Activated CD4-positive, alpha-beta T cell treated with anti-CD3 and anti-CD28 coated beads for 1 hour (primary cell): ENCODE measurements around the gene POP4.
A peak's percentile ranks its signal among the peaks of the same experiment; 100 is the strongest.

Experiments used
- DNase-seq: peaks from one replicate; pipeline ENCODE4 v3.0.0-alpha.2; 2020

POP4 gene

DNA sequence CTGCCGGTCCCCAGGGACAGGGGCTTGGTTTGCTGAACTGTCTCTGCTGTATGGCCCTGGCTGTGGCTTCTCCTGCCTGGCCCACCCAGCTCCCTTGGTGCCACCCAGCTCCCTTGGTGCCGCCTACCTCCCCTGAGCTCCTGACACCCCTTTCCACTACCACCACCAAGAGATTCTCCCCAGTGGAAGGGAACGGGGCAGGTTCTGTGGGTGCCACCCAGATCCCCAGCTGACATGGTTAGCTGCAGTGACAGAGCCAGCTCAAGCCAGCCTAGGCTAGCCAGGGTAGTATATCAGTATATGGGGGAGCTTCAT, 28.5 kb upstream of the POP4 start:
- no peak for DNase-seq

DNA sequence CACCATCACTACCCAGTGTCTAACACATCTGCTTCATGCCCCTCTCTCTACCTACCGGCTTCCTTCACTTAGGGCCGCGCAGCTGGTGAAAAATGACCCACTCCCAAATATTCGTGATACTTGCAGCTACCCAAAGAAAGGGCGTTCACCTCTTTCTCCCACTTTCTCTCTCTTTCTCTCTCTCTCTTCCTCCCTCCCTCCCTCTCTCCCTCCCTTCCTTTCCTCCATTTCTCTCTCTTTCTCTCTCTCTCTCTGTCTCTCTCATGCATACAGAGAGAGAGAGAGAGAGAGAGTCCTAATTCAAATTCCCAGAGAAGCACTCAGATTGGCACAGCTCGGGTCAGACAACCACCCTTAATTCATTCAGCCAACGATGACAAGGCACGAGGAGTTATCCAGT, 27.7 kb upstream of the POP4 start:
- DNase-seq: no peak

DNA sequence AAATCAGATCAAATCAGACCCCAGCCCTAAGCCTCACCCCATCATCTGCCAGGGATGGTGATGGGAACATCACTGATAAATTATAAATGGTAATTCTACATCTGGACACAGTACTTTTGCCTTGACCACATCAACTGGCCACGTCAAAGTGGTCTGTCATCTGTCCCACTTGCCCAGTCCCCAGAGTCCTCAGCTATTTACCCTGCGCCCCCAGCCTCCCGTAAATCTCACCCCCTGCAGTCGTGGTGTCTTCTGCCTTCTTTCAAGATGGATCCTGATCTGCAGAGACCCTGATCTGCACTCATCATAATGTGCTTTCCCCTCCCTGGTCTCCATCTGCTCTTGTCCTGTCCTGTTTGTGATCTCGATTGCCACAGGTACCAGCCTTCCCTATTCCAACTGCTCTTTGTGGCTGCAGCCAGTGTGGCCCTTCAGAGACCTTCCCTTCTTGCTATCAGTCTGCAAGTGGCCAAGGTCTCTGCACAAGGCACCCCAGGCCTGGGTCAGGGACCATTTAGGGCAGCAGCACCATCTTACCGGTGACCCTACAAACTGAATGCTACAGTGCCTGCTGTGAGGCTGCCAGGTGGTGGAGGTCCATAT, 26.7 kb upstream of the POP4 start:
- no peak for DNase-seq

DNA sequence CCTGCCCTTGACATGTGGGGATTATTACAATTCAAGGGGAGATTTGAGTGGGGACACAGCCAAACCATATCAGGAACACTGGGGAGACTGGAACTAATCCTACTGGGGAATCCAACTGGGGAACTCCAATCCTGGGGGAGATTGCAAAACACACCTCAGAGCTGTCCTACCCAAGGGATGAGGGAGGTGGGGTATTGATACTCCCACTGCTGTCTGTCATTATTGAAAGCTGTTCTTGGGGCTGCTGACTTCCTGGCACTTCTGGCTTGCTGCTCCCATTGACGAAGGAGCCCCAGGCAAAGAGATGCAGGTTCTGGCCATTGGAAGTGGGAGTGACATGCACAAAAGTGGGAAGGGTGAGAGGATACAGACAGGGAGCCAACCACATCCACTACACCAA, 24.7 kb upstream of the POP4 start:
- DNase-seq: no peak

DNA sequence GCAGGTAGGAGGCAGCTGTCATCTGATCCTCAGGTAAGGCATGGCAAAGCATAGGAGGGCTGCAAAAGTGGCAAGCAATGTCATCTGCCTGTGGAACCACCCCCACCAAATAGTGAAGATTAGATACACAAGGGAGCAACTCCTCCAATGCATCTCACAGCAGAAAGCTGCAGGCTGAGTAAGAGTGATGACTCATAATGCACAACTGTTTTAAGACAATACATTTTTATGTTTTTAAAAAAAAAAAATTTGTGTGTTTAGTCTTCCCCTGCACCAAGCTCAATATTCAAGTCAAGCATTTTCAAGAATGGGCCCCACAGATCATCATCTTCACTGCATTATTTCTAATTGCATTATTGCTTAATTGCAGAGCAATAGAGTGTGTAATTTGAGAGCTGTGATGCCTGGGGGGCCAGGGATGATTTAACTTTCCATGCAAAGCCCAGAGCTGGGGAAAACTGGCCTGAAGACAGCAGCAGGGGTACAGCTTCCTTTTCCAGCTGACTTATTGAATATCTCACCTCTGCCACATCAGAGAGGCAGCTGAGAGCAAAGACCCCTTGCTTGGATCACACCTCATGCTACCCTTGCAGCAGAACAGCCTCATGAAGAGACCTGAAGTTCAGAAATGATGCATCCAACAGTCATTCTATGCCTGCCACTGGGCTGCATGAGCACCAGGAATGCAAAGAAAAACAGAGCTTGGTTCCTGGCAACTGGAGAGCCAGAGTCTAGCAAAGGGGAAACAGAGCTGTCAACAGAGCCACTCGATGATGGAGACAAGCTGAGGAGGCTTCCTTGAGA, 22.7 kb upstream of the POP4 start:
- DNase-seq: no peak

DNA sequence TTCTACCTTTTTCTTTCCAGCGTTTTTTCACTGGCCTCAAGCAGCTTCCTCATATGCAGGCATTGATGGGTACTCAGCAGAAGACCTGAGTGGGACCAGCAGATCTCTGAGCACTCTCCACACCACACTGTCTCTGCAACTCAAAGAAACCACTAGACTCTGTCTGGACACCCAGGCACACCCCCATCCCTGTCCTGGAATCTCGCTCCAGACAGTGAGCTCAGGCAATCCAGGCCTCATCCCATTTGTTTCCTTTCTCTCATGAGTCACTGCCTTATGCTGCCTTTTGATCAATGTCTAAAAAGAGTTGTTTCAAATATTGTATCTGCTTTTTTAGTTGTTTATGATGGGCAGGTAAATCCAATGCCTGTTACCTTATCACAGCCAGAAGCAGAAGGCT, 19.7 kb upstream of the POP4 start:
- no peak for DNase-seq

DNA sequence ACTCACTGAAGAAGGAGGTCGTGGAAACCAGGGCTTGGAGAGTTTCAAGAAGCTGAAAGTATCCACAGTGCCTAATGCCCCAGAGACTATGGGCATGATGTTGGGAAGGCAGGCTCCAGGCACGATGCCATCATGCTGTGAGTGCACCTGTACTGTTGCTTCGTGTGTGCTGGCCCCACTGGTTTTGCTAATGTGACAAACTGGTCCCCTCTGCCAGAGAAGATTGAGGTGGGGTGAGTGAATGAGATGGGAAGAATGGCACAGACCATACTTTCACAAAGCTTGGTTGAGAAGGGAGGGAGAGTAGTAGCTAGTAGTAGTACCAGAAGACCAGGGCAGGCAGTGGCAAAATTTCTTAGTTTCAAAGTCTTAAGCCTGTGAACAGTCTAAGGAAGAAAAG, 19.0 kb upstream of the POP4 start:
- no peak for DNase-seq

DNA sequence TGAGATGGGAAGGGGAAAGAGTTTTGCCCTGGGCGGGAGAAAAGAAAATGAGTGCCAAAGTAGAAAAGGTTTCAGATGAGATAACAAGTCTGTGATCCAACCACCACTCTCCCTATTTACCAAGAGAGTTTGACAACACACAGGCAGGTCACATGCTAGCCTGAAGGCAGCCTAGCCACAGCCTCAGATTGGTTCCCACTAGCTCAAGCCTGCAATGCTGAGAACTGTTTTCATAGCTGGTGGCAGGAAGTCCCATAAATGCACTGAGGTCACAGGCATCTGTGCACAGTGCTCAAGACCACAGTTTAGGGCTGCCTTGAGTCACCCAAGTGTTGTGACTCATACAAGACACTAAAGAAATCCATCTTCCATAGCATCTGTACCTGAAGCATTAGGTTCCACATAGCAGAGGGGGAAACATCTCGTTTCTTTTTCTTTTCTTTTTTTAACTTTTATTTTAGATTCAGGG, 18.5 kb upstream of the POP4 start:
- DNase-seq: peak; percentile 13

DNA sequence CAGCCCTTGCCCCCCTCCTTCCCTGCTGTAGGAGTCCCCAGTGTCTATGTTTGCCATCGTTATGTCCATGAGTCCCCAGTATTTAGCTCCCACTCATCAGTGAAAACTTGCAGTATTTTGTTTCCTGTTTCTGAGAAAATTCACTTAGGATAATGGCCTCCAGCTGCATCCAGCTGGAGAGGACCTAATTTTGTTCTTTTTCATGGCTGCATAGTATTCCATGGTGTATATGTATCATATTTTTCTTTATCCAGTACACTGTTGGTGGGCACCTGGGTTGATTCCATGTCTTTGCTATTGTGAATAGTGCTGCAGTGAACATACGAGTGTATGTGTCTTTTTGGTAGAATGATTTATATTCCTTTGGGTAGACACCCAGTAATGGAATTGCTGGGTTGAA, 18.0 kb upstream of the POP4 start:
- DNase-seq: no peak

DNA sequence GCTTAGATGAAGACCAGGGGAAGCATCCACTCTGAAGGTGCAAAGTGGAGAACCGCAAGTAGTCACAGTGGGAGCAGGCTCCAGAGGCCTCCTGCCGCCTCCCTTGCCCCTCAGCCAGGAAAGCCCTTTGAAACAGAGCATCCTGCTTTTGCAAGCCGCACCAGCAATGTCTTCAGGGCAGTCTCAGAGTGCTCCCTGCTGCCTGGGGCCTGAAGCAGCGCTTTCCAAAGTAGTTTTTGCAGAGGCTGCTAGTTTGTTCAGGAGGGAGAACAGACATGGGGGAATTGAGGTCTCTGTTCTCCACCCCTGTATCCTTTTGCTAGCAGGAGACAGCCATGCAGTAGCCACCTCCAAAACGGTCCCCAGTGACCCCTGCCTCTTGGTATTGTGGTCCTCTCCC, 15.8 kb upstream of the POP4 start:
- DNase-seq: no peak

DNA sequence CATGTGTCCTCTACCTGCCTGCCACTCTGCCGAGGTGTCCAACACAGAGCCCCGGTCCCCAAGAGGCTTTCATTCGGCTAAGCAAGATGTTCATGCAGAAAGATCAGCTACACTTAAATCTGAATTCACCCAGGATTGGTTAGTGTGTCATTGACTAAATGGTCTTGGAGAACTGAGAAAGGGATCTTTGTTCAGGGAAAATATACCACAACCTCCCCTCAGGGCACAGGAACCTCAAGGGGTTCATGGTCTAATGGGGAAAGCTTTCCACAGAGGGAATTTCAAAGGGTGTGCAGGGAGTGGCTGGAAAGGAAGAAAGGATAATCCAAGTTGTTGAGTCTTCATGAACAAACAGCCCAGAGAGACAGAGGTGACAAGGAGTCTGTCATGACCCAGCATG, 14.4 kb upstream of the POP4 start:
- no peak for DNase-seq

DNA sequence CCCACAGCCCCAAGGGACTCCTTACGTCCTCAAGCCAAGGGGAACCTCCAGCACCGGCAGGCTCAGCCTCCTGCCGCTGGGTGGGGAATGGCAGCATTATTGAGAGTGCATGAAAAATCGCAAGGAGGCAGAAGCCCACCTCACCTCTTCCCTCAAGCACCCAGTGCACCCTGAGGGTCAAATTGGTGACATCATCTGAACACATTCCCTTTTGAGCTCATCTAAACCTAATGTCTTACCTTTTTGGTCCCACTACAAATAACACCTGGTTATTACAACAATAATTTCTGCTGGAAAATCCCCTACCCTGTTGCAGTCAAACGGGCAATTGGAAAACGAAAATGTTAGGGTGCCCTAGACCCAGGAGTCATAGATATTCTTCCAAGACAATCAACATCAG, 12.2 kb upstream of the POP4 start:
- DNase-seq: no peak

DNA sequence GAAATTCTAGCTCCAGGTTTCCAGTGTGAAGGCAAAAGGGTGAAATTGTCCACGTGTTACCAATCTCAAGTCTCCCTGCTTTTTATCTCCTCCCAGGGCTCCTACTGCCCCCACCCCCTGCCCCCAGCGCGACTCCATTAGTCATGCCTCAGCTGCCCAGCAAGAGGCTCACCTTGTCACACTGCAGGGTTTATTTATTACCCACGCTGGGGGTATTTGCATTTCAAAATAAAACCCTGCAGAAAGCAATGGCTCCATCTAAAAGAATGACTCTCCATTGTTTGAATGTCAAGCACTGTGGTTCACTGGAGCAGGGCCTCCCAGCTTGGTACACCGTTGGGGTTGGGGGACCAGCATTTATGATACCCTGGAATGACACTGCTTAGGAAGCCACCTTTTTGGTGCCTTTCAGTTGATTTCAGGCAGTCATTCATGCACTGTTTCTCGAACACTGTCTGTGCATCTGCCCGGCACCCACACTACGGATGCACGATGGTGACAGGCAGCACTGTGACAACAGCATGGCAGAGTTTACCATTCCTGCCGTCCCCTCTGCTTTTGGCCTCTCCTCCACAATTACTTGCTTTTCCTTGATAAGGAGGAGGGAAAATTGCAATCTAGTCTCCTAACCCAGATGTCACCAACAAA, 9.9 kb upstream of the POP4 start:
- DNase-seq: no peak

DNA sequence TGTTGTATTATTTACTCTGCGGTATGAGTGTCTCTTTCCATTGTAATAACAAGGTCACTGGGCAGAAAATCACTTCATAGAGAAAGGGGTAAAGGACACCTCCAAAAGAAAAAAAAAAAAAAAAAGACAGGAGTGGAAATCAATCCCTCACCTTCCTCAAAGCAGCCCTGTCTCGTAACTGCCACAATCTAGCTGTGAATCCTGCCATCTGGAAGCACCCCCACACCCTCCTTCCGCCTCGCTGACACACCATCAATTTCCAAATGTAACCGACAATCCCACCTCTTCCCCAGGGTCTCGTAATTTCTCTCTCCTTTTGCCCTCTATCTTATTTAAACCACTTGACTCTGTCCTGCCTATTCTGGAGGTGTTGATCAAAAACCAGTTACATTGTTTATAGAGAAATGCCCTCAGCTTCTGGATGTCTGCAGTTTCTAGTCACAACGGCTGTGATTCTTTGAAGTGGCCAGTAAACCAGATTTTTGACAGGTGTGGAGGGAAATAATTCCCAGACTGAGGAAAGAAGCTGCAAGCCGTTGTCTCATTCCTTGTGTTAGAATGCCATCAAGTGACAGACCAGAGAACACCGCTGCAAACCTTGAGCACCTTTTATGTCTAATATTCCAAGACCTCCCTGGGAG, 9.1 kb upstream of the POP4 start:
- DNase-seq: no peak

DNA sequence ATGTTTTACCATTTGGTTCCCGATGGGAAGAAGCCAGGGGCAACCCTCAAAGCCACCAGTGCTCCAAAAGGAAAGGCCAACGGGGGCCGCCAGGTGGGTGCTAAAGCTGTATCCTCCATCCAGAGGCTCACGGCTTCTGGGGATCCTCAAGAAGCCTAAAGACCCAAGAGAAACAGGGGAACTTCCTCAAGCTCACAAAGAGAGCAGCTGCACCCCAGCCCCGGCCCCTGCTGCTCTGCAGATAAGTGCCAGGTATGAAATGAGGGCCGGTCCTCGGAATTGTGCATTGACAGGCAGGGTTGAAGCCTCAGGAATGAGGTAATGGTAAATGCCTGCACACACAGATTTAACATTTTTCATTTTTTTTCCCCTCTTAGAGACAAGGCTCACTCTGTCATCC, 8.0 kb upstream of the POP4 start:
- no peak for DNase-seq

DNA sequence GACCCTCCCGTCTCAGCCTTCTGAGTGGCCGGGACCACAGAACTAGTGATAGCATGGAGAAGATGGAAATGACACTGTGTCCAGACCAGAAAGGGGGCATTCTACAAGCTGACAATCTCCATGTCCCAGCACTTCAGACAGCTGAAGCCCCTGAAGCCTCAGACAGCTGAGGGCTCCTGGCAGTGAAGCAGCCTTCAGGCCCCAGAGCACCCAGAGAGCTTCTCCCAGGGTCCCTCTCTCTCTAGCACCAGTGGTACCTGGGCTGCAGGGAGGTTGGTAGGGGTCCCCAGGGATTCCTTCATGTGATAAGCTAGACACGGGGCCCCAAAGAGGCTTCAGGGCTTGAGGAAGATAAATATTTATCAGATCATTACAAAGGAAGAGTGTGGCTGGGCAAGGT, 7.6 kb upstream of the POP4 start:
- no peak for DNase-seq

DNA sequence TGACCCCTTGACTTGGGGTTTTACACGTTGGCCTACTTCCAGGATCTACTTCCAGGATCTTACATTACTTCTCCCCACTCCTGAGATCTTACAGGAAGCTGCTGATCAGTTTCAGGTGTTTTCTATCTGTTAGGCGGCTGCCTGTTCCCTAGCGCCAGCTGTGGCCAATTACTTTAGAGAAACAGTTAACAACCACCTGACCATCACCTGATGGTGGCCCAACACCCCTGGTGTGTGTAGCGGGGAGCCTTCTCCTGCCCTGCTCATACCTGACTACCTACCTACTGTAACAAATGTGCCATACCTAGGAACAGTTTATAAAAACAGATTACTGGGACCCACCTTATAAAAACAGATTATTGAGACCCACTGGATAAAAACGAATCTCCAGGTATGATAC, 2.8 kb upstream of the POP4 start:
- no peak for DNase-seq

DNA sequence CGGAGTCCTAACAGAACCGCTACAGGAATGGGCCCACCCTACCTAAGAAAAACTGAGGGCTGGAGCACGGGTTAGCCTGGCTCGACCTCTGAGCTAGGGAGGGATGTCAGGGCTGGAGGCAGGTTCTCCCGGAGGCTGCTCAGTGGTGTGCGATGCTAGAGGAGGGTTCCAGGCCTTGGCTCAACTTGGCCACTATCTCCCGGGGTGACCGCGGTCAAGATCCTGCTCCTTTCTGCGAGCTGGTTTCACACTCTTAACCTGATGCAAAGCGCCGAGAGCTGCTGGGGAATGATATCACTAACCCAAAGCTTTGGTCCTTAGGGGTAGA, 301 bp downstream of the POP4 start:
- no peak for DNase-seq

DNA sequence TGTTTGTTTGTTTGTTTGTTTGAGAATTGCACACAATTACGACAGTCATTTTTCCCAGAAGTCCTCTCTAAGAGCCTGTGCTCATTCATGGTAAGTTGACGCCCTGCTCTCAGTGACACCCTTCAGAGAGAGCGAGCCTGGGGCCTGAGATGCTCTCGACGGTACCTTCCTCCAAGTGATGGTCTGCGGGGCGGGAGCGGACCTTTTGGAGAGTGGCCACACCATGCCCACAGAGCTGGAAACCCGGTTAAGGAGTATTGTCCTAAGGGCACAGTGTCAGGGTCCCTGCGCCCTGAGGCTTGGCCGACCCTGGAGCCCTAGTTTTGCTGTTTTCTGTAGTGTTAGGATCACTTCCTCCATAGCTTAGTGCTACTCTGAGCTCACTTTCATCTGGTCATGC, 3.6 kb downstream of the POP4 start:
- no peak for DNase-seq

DNA sequence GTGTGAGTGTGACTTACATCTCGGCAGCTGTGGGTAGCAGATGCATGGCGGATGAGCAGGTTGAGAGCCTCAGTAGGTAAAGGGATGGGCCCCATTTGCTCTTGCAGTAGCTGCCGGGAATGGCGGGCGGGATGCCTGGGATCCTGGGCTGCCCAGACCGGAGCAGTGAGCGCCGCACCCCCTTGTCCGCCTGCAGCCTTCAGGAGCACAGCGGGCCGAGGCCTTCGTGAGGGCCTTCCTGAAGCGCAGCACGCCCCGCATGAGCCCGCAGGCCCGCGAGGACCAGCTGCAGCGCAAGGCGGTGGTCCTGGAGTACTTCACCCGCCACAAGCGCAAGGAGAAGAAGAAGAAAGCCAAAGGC, 4.1 kb downstream of the POP4 start:
- DNase-seq: no peak

DNA sequence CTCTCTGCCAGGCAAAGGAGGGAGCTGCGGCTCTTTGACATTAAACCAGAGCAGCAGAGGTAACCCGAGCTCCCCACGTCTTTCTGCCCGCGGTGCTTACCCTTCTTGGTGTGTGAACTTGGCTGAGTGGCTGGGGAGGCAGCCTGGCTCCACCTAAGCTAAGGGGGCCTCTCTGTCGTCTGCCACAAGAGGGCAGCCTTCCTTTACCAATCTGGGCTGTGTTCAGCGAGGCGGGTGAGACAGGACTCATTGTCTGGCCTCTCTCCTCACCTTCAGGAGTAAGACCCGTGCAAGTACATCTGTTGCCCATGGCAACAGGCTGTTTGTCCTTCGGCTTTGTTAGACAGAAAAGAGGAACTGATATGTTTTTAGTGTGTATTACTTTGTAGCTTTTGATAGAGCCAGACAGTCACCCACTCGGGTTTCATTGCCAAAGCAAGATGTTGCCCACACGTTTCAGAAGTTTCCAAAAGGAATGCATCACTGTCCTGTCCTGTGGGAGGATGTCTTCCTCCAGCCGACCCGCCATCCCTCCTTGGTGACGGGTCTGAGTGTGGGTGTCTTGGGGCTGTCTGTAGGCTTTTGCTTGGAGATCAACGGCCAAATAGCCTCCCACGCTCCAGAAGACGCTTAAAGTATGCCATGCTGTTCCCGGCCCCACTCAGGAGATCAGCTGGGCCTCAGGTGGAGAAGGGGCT, 4.6 kb downstream of the POP4 start:
- DNase-seq: peak; percentile 75

DNA sequence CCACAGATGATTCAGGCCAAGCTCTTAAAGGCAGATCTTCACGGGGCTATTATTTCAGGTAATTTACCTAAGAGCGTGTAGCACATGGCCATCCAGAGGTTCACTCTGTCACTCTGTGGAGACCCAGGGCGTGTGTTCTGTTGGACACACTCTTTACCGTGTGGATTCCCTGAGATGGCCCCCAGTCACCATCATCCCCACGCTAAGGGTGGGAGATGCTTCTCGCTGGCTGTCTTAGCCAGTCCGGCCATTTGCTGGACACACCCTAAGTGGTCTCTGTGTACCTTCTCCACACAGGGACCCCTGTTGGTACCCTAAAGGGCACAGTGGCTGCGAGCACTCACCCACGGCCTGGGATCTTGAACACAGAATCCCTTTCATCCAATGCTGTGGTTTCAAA, 6.0 kb downstream of the POP4 start:
- no peak for DNase-seq

DNA sequence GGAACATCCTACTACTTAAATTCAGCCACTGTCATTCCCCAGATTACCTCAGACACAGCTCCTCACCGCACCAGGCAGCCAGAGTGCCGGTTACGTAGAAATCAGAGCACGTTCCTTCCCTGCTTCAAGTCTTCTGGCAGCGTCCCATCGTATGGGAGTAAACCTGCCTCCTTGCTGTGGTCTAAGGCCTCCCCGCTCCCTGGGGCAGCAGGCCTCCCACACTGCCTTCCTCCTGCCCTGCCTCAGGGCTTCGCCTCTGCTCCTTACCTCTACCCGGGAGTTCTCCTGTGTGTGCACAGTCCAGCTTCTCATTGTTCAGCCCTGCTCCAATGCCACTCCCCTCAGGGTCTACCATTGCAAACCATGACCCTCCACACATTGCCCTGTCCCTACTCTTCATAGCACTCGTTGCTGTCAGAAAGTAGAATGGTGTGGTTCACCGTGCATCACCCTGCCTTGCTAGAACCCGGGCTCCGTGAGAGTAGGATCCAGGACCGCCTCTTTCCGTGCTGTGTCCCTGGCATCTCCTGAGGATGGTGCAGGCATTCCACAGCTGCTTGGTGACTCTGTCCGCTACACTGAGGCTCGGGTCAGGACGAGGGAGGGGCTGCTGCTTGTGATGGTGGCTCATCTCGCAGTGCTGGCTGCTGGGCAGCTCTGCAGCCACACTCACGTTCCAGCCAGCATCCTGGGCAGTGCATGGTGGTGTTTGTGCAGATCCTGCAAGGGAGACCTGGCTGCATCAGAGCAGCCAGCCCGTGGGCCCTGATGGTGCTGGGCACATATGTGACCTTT, 6.9 kb downstream of the POP4 start:
- no peak for DNase-seq
